NCI-H2227 treated with DMSO at 0.1 percent for 48 hours (cell line): Measurements from ENCODE around the gene KTN1.

ENCODE experiments used
- DNase-seq: peaks from one replicate; lab custom pipeline; 2025; lab: John Stamatoyannopoulos, UW

KTN1 gene

GRCh38 chr14:55713486-55713885, 133.5 kb downstream of the KTN1 start:
- no peak for DNase-seq

GRCh38 chr14:55715889-55716288, 135.9 kb downstream of the KTN1 start:
- no peak for DNase-seq

GRCh38 chr14:55717621-55718020, 137.6 kb downstream of the KTN1 start:
- no peak for DNase-seq

GRCh38 chr14:55718551-55718950, 138.5 kb downstream of the KTN1 start:
- no peak for DNase-seq

GRCh38 chr14:55720796-55721195, 140.8 kb downstream of the KTN1 start:
- DNase-seq: no peak

- DNase-seq: no peak
Measured at GRCh38 chr14:55721353-55721752, 141.3 kb downstream of the KTN1 start.

GRCh38 chr14:55722054-55722453, 142.0 kb downstream of the KTN1 start:
- DNase-seq: no peak

GRCh38 chr14:55724736-55725135, 144.7 kb downstream of the KTN1 start:
- DNase-seq: no peak

- DNase-seq: no peak
Measured at GRCh38 chr14:55730592-55731310, 150.7 kb downstream of the KTN1 start.

- no peak for DNase-seq
Measured at GRCh38 chr14:55731311-55731872, 151.4 kb downstream of the KTN1 start.

GRCh38 chr14:55731881-55732498, 152.0 kb downstream of the KTN1 start:
- peak; percentile 5 for DNase-seq

GRCh38 chr14:55733599-55733998, 153.6 kb downstream of the KTN1 start:
- no peak for DNase-seq
